NCI-H2107 (cell line): ENCODE results near the gene ST13.
"Not testable (repeated sequence)": the region's sequence is repeated elsewhere in the genome, so short reads cannot be mapped to it uniquely, and the experiment has no call there.

ENCODE experiments used
- DNase-seq: peaks from one replicate; lab custom pipeline; 2025; lab: John Stamatoyannopoulos, UW

ST13 gene

GRCh38 chr22:40782521-40782920, 73.9 kb downstream of the ST13 start:
- DNase-seq: no peak

GRCh38 chr22:40781749-40782148, 74.7 kb downstream of the ST13 start:
- not testable (repeated sequence) for DNase-seq
